Body of pancreas (tissue), 4 donors: ENCODE data around the gene ABL1. TPM values are rescaled to one million over a fixed set of nuclear protein-coding genes. Genes with fewer than 3 reads are reported as not detected.

ENCODE experiments used
- ATAC-seq: fragments of 150-250 bp; one replicate; pipeline ENCODE4 v1.9.1; 2016
- DNase-seq, 4 donors: peaks; one replicate each; pipeline ENCODE4 v3.0.0-alpha.2; 2019
- H3K27ac ChIP-seq, 4 donors: fragments of 200-600 bp; sonication (generic); 1 replicate in 3 of 4; 2 replicates in 1 of 4; pipeline versions ENCODE4 v1.5.1 to v1.6.1; 2016 to 2019; ENCODE audit warnings: mild to moderate bottlenecking in 1 of 4, mixed read lengths in 1 of 4, moderate library complexity in 1 of 4
- H3K27me3 ChIP-seq, 2 donors: fragments of 200-600 bp; sonication (generic); one replicate each; pipeline ENCODE4 v1.6.0; 2016; ENCODE audit warnings: mild to moderate bottlenecking in 1 of 2
- H3K36me3 ChIP-seq, 2 donors: fragments of 200-600 bp; sonication (generic); replicated peaks in 1 of 2; 2 replicates each; pipeline ENCODE4 v1.5.1; 2016; ENCODE audit warnings: low read depth in 2 of 2; ENCODE audit not compliant: insufficient read depth in 1 of 2
- H3K4me1 ChIP-seq: fragments of 200-600 bp; sonication (generic); one replicate; pipeline ENCODE4 v1.6.0; 2016
- H3K4me3 ChIP-seq, 2 donors: fragments of 200-600 bp; sonication (generic); 1 replicate in 1 of 2; 2 replicates in 1 of 2; pipeline ENCODE4 v1.5.1; 2016 to 2019
- H3K9me3 ChIP-seq, 3 donors: fragments of 200-600 bp; sonication (generic); 1 replicate in 2 of 3; 2 replicates in 1 of 3; pipeline ENCODE4 v1.5.1; 2016
- CTCF ChIP-seq, 7 experiments: fragments of 450-650 bp in 4 of 7; fragments of 200-600 bp in 3 of 7; sonication (generic) in 3 of 7; IDR thresholded peaks; one replicate each; pipeline ENCODE4 v1.5.1; 2016 to 2019; ENCODE audit warnings: antibody characterized with exemption in 7 of 7
- POLR2A ChIP-seq, 3 donors: fragments of 450-650 bp; IDR thresholded peaks; one replicate each; pipeline ENCODE4 v1.6.1; 2016; ENCODE audit warnings: antibody characterized with exemption in 3 of 3, mild to moderate bottlenecking in 2 of 3
- WGBS, 2 donors: methylation state at CpG; one replicate each; pipeline ENCODE4 v1.1.5; 2017; 5-methylcytosine and 5-hydroxymethylcytosine counted together
- intact Hi-C: fragments of 100-400 bp; cut with DNase I; formaldehyde crosslinking; loops from one replicate; pipeline ENCODE4 v1.15.1; 2023
- total RNA-seq, 2 donors: library from RNA; depleted of rRNA; stranded (reverse); fragments of >200 nt; gene quantifications; one replicate each; pipeline ENCODE4 v1.1.0, GENCODE V29; 2016

ABL1 gene
- total RNA-seq, 2 donors from 2014 or later, result 23.3 to 29.0 TPM

DNA sequence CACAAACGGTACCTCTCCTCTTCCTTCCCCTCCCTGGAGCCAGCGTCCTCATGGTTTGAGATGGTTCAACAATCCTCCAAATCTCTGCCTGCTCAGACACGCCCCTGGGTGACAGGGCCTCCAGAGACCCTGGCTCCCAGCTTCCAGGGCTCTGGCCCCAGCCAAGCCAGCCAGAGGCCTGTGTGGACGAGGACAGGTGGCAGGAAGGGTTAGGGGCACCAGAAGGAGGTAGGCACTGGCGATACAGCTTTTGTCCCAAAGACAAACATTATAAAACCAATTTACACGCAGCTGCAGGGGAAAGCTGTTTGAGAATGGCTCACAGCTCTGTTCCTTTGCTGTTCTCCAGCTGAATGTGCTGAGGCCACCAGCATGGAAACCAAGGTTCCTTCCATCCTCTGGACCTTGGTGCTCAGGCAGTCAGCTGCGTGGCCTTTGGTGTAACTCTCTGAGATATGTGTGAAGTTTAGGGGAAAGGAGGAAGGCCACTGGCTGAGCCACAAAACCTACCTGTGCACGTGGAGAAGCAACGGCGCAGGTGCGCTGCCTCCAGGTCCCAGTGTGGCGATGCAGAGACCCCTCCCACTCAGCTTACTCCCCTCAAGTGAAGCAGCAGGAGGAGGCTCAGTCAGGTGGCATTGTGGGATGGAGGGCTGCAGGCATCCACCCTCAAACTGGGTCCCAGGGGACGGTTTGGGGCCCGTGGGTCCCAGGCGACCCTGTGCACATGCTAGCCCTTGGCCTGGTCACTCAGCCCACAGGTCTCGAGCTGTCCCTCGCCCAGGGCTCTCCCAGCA is 65.8 kb downstream of the ABL1 start:
- WGBS, 2 donors, result 62 to 67% methylated on average over 10 to 17 of the region's 17 CpGs
- Histone ChIP-seq H3K27ac (no peak overlapping the region), H3K27me3 (no peaks in the 10 kb centered on the region), H3K36me3 (no peaks in the 10 kb centered on the region), H3K4me1 (peaks cover 5% of the 10 kb centered on the region), H3K4me3 (no peak overlapping the region), H3K9me3 (no peaks in the 10 kb centered on the region)
- TF ChIP-seq POLR2A (IDR thresholded peaks at IDR 0.05) (no peak), CTCF (IDR thresholded peaks at IDR 0.05) (no peak)
- ATAC-seq (no peak), DNase-seq (no peak)
- intact Hi-C loops, result no loop called here

GRCh38 chr9:130901498-130902203 is 66.6 kb downstream of the ABL1 start:
- TF ChIP-seq CTCF (IDR thresholded peaks at IDR 0.05), result no peak
- no peak for TF ChIP-seq POLR2A (IDR thresholded peaks at IDR 0.05)
- Histone ChIP-seq H3K9me3 (no peaks in the 10 kb centered on the region), H3K36me3 (no peaks in the 10 kb centered on the region), H3K4me3 (no peak overlapping the region), H3K27ac (no peak overlapping the region), H3K27me3 (no peaks in the 10 kb centered on the region), H3K4me1 (peaks cover 5% of the 10 kb centered on the region)
- 37 to 71% methylated on average over 5 to 17 of the region's 17 CpGs for WGBS, 2 donors
- ATAC-seq (no peak), DNase-seq (no peak)
- intact Hi-C loops, result no loop called here

GRCh38 chr9:130902204-130903185 is 67.4 kb downstream of the ABL1 start:
- no peaks in the 10 kb centered on the region for H3K36me3 ChIP-seq
- H3K4me3 ChIP-seq, result no peak overlapping the region
- no peaks in the 10 kb centered on the region for H3K27me3 ChIP-seq
- H3K27ac ChIP-seq, result no peak overlapping the region
- no peaks in the 10 kb centered on the region for H3K9me3 ChIP-seq
- WGBS, 2 donors, result 69 to 76% methylated on average over 6 to 27 of the region's 27 CpGs
- TF ChIP-seq POLR2A (IDR thresholded peaks at IDR 0.05) (no peak), CTCF (IDR thresholded peaks at IDR 0.05) (no peak)
- intact Hi-C loops, result no loop called here
- DNase-seq, result no peak
- peaks cover 5% of the 10 kb centered on the region for H3K4me1 ChIP-seq
- no peak for ATAC-seq

DNA sequence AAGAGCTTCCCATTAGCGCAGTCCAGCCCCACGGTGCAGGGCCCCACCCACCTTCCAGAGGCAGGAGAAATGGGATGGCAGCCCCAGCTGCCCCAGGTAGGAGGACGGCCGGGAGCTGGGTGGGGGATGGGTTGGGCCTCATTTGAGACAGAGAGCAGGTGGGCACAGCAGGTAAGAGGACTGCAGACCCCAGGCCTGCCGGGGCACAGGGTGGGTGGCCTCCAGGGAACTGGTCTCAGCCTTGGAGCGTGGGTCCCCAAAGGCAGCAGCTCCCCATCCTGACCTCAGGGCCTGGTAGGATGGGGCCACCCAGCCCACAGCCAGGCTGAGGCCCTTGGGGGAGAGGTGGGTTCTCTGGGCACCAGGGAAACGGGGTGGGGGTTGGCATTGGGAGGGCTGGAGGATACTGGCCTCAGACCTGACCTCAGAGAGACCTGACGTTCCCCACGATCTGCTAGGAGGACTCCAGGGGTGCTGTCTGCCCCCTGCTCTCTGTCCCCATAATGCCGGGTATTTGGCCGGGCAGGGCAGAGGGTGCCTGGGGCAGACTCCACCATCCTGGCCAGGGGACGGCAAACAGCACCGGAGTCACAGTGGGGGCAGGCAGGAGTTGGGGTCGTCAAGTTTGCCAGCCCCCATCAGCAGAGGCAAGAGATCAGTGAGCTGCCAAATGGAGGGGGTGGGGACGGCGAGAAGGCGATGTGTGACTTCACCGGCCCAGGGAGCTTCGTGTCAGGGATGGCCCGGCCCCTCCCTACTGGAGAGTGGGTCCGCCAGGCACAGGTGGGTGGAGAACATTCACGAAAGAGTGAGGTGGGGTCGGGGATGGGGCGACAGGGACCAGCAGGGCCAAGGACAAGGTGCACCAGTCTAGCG is 68.4 kb downstream of the ABL1 start:
- DNase-seq (no peak), ATAC-seq (no peak)
- Histone ChIP-seq H3K4me3 (no peak overlapping the region), H3K9me3 (no peaks in the 10 kb centered on the region), H3K36me3 (no peaks in the 10 kb centered on the region), H3K27ac (no peak overlapping the region), H3K27me3 (no peaks in the 10 kb centered on the region), H3K4me1 (peaks cover under 1% of the 10 kb centered on the region)
- intact Hi-C loops, result no loop called here
- TF ChIP-seq POLR2A (IDR thresholded peaks at IDR 0.05) (no peak), CTCF (IDR thresholded peaks at IDR 0.05) (no peak)
- 58 to 66% methylated on average over 18 to 25 of the region's 25 CpGs for WGBS, 2 donors
